Panc1 (cell line): ENCODE results near the gene SNRNP27. TPM values are rescaled to one million over a fixed set of nuclear protein-coding genes. Genes with fewer than 3 reads are reported as not detected.

Experiments used
- ATAC-seq: fragments of 200-7000 bp; cut with Tn5 transposase; 2 replicates; pipeline ENCODE4 v1.9.1; 2020; ENCODE audit warnings: mild to moderate bottlenecking, moderate library complexity
- BruUV-seq: library from RNA; stranded (reverse); fragments of 400-500 nt; replicated peaks from 2 replicates; lab custom pipeline; 2021; lab: Mats Ljungman, UMichigan
- CTCF ChIA-PET: fragments of 300-600 bp; sonication (Branson Sonifier 250); formaldehyde crosslinking; loops from one replicate; lab custom pipeline; 2022; ENCODE audit warnings: antibody characterized with exemption; lab: Charles Lee
- POLR2A ChIA-PET: fragments of 300-600 bp; sonication (Branson Sonifier 250); formaldehyde crosslinking; loops from one replicate; lab custom pipeline; 2022; ENCODE audit warnings: antibody characterized with exemption; lab: Charles Lee
- DNase-seq: peaks from one replicate; pipeline ENCODE4 v3.0.0-alpha.2; 2010; ENCODE audit warnings: low read depth, low spot score
- H3K27ac ChIP-seq: 2 replicates; pipeline ENCODE4 v1.5.1; 2011; ENCODE audit warnings: mild to moderate bottlenecking, low read length, inconsistent platforms
- H3K27me3 ChIP-seq: fragments of 200-500 bp; sonication (Bioruptor generic); 2 replicates; pipeline ENCODE4 v1.6.0; 2014; ENCODE audit warnings: low read length, inconsistent platforms; ENCODE audit not compliant: control insufficient read depth, insufficient read depth
- H3K36me3 ChIP-seq: fragments of 200-500 bp; sonication (Bioruptor generic); 2 replicates; pipeline ENCODE4 v1.5.1; 2014; ENCODE audit warnings: inconsistent platforms, mild to moderate bottlenecking, low read length, moderate library complexity; ENCODE audit not compliant: control insufficient read depth, insufficient read depth
- H3K4me1 ChIP-seq: 2 replicates; pipeline ENCODE4 v1.5.1; 2011; ENCODE audit warnings: inconsistent platforms, mild to moderate bottlenecking, low read length, moderate library complexity; ENCODE audit not compliant: control insufficient read depth, insufficient read depth
- H3K4me3 ChIP-seq, 2 experiments: 2 replicates each; pipeline ENCODE4 v1.5.1; 2011 to 2012; ENCODE audit warnings: low read depth in 2 of 2, low read length in 2 of 2, mild to moderate bottlenecking in 2 of 2, inconsistent platforms in 1 of 2, moderate library complexity in 1 of 2
- H3K9me3 ChIP-seq: fragments of 200-500 bp; sonication (Bioruptor generic); 2 replicates; pipeline ENCODE4 v1.5.1; 2014; ENCODE audit warnings: low read depth, mild to moderate bottlenecking, inconsistent platforms, low read length, moderate library complexity; ENCODE audit not compliant: control insufficient read depth, insufficient read depth
- CTCF ChIP-seq: fragments of 450-650 bp; IDR thresholded peaks from 2 replicates; pipeline ENCODE4 v1.5.1; 2017; ENCODE audit warnings: mild to moderate bottlenecking
- POLR2AphosphoS5 ChIP-seq: IDR thresholded peaks from 2 replicates; pipeline ENCODE4 v1.6.1; 2012; ENCODE audit warnings: mild to moderate bottlenecking, low read depth, low read length, moderate library complexity
- REST ChIP-seq, 2 experiments: IDR thresholded peaks; 2 replicates each; pipeline ENCODE4 v1.6.1; 2011 to 2012; ENCODE audit warnings: low read depth in 2 of 2, control low read depth in 1 of 2, low read length in 1 of 2, mild to moderate bottlenecking in 1 of 2, moderate library complexity in 1 of 2; ENCODE audit not compliant: insufficient read depth in 1 of 2
- SIN3A ChIP-seq: IDR thresholded peaks from 2 replicates; pipeline ENCODE4 v1.6.1; 2012; ENCODE audit warnings: low read depth, mild to moderate bottlenecking, low read length, moderate library complexity, borderline replicate concordance; ENCODE audit not compliant: insufficient read depth
- TCF7L2 ChIP-seq: IDR thresholded peaks from 2 replicates; pipeline ENCODE4 v1.6.1; 2011; ENCODE audit warnings: mild to moderate bottlenecking, low read depth, low read length, inconsistent platforms
- in situ Hi-C: cut with HindIII; loops from 2 replicates; pipeline ENCODE4 v1.10.0; 2016; ENCODE audit warnings: low sequenced_read_pairs, low pct_unique_long_range_greater_than_20kb
- intact Hi-C: fragments of 100-400 bp; cut with micrococcal nuclease; formaldehyde crosslinking; loops from one replicate; pipeline ENCODE4 v1.10.0; 2022; ENCODE audit not compliant: unreplicated experiment
- total RNA-seq: library from RNA; stranded (reverse); gene quantifications from one replicate; pipeline ENCODE4 v1.2.1, GENCODE V29; 2021; ENCODE audit not compliant: unreplicated experiment

The SNRNP27 gene
- total RNA-seq, 1 experiment from 2014 or later = 39.7 TPM

- TF ChIP-seq POLR2AphosphoS5 (no peak), REST (IDR thresholded peaks at IDR 0.05; ENCODE audit: insufficient read depth in 1 of 2, low read depth in 2 of 2, low read length in 1 of 2) (no peak), SIN3A (no peak), CTCF (no peak), TCF7L2 (no peak)
- in situ Hi-C loops = no loop called here
- Histone ChIP-seq H3K27me3 (no peaks in the 10 kb centered on the region), H3K27ac (no peak overlapping the region), H3K4me3 (no peak overlapping the region), H3K9me3 (no peaks in the 10 kb centered on the region), H3K4me1 (peaks cover 22% of the 10 kb centered on the region), H3K36me3 (no peaks in the 10 kb centered on the region)
- ChIA-PET POLR2A (no interaction called here), CTCF (no interaction called here)
- no TSS peak for BruUV-seq
- DNase-seq = no peak
- ATAC-seq = no peak
- intact Hi-C loops = no loop called here
Observed at GRCh38 chr2:69943000-69943842, 49.5 kb downstream of the SNRNP27 start.

- H3K27ac ChIP-seq = no peak overlapping the region
- no peak for ATAC-seq
- H3K4me3 ChIP-seq = no peak overlapping the region
- POLR2A ChIA-PET = no interaction called here
- H3K4me1 ChIP-seq = peaks cover 23% of the 10 kb centered on the region
- H3K36me3 ChIP-seq = no peaks in the 10 kb centered on the region
- H3K9me3 ChIP-seq = no peaks in the 10 kb centered on the region
- DNase-seq = no peak
- BruUV-seq = no TSS peak
- TF ChIP-seq SIN3A (no peak), POLR2AphosphoS5 (no peak), TCF7L2 (no peak), REST (IDR thresholded peaks at IDR 0.05; ENCODE audit: insufficient read depth in 1 of 2, low read depth in 2 of 2, low read length in 1 of 2) (no peak), CTCF (no peak)
- CTCF ChIA-PET = no interaction called here
- intact Hi-C loops (no loop called here), in situ Hi-C loops (no loop called here)
- H3K27me3 ChIP-seq = no peaks in the 10 kb centered on the region
Observed at GRCh38 chr2:69943843-69944525, 50.2 kb downstream of the SNRNP27 start.
